Nephron progenitor cell (in vitro differentiated cells): ENCODE results near the gene PML.
A peak's percentile ranks its signal among the peaks of the same experiment; 100 is the strongest.

ENCODE experiments used
- DNase-seq: peaks from one replicate; pipeline ENCODE4 v3.0.0; 2021
- H3K27ac Mint-ChIP-seq: 2 replicates; pipeline ENCODE4 v1.8.0; 2021; ENCODE audit warnings: mild to moderate bottlenecking, moderate library complexity, mixed read lengths
- H3K27me3 Mint-ChIP-seq: 2 replicates; pipeline ENCODE4 v1.8.0; 2021; ENCODE audit warnings: mild to moderate bottlenecking, low read depth, mixed read lengths; ENCODE audit not compliant: poor library complexity
- H3K36me3 Mint-ChIP-seq: 2 replicates; pipeline ENCODE4 v1.8.0; 2021; ENCODE audit warnings: low read depth, mixed read lengths
- H3K4me1 Mint-ChIP-seq: 2 replicates; pipeline ENCODE4 v1.8.0; 2021; ENCODE audit warnings: mixed read lengths
- H3K4me3 Mint-ChIP-seq: 2 replicates; pipeline ENCODE4 v1.8.0; 2021; ENCODE audit warnings: mild to moderate bottlenecking, moderate library complexity, mixed read lengths
- H3K9me3 Mint-ChIP-seq: 2 replicates; pipeline ENCODE4 v1.8.0; 2021; ENCODE audit warnings: mild to moderate bottlenecking, moderate library complexity, mixed read lengths
- CTCF ChIP-seq: fragments of 200-600 bp; sonication (generic); IDR thresholded peaks from 2 replicates; pipeline ENCODE4 v1.5.0; 2021; ENCODE audit warnings: antibody characterized with exemption

PML gene

GRCh38 chr15:73986055-73986775 is 8.3 kb upstream of the PML start:
- Mint-ChIP-seq H3K27ac (no peak overlapping the region), H3K4me1 (peaks cover 46% of the 10 kb centered on the region), H3K36me3 (no peaks in the 10 kb centered on the region), H3K4me3 (peak overlapping the region; percentile 2), H3K27me3 (peaks cover 22% of the 10 kb centered on the region), H3K9me3 (no peaks in the 10 kb centered on the region)
- TF ChIP-seq CTCF = no peak
- no peak for DNase-seq

- no peak for TF ChIP-seq CTCF
- Mint-ChIP-seq H3K4me3 (no peak overlapping the region), H3K9me3 (no peaks in the 10 kb centered on the region), H3K36me3 (no peaks in the 10 kb centered on the region), H3K4me1 (peaks cover 46% of the 10 kb centered on the region), H3K27me3 (peaks cover 23% of the 10 kb centered on the region), H3K27ac (peak overlapping the region; percentile 30)
- DNase-seq = no peak
Observed at GRCh38 chr15:73986776-73987056, 7.8 kb upstream of the PML start.

- TF ChIP-seq CTCF = no peak
- Mint-ChIP-seq H3K4me1 (peaks cover 40% of the 10 kb centered on the region), H3K9me3 (no peaks in the 10 kb centered on the region), H3K27ac (peak overlapping the region; percentile 30), H3K36me3 (no peaks in the 10 kb centered on the region), H3K4me3 (no peak overlapping the region), H3K27me3 (peaks cover 23% of the 10 kb centered on the region)
- no peak for DNase-seq
Observed at GRCh38 chr15:73987250-73987649, 7.3 kb upstream of the PML start.

- no peaks in the 10 kb centered on the region for H3K9me3 Mint-ChIP-seq
- H3K36me3 Mint-ChIP-seq = no peaks in the 10 kb centered on the region
- H3K27ac Mint-ChIP-seq = no peak overlapping the region
- H3K4me1 Mint-ChIP-seq = peaks cover 40% of the 10 kb centered on the region
- no peak for TF ChIP-seq CTCF
- no peak for DNase-seq
- peaks cover 23% of the 10 kb centered on the region for H3K27me3 Mint-ChIP-seq
- H3K4me3 Mint-ChIP-seq = no peak overlapping the region
Observed at GRCh38 chr15:73987681-73988444, 6.7 kb upstream of the PML start.

- Mint-ChIP-seq H3K4me3 (no peak overlapping the region), H3K9me3 (no peaks in the 10 kb centered on the region), H3K27ac (no peak overlapping the region), H3K36me3 (no peaks in the 10 kb centered on the region), H3K27me3 (peaks cover 23% of the 10 kb centered on the region), H3K4me1 (peaks cover 38% of the 10 kb centered on the region)
- no peak for TF ChIP-seq CTCF
- no peak for DNase-seq
Observed at GRCh38 chr15:73988445-73988969, 6.0 kb upstream of the PML start.
